ENCODE measurements around the gene OPCML. TPM values are rescaled to one million over a fixed set of nuclear protein-coding genes. Genes with fewer than 3 reads are reported as not detected.

The OPCML gene
- total RNA-seq, 1 experiment from 2014 or later, result 0.94 TPM

- H2BK120ac ChIP-seq (ENCODE audit: low read depth, low read length, poor library complexity, severe bottlenecking), result no peak overlapping the region
- H2AFZ ChIP-seq (ENCODE audit: low read length), result no peak overlapping the region
- Mint-ChIP-seq H3K9me3 (peaks cover 0 to 3% of the 10 kb centered on the region in 2 experiments; a peak in 2 of 5 replicates), H3K27ac (no peak overlapping the region), H3K36me3 (ENCODE audit: insufficient read depth in 1 of 3, low read depth in 3 of 3) (peaks cover 0 to 5% (median 2%) of the 10 kb centered on the region in 3 experiments; a peak in 4 of 7 replicates), H3K4me1 (peaks cover 4 to 5% of the 10 kb centered on the region in 2 experiments; a peak in 3 of 4 replicates), H3K4me3 (no peak overlapping the region), H3K27me3 (ENCODE audit: low read depth) (peaks cover 5% of the 10 kb centered on the region; the same call in 1 of the 2 replicates)
- H3K9me3 ChIP-seq (ENCODE audit: control insufficient read depth, low read depth, low read length), result no peaks in the 10 kb centered on the region
- no peak overlapping the region for H4K8ac ChIP-seq (replicated peaks; ENCODE audit: insufficient read length, low read depth, low read length)
- TF ChIP-seq CTCF (conservative IDR thresholded peaks at IDR 0.05), result no peak
- H2BK20ac ChIP-seq (ENCODE audit: low read depth, low read length, poor library complexity, severe bottlenecking), result no peak overlapping the region
- no peak overlapping the region for H3K14ac ChIP-seq (ENCODE audit: insufficient read depth, low read length)
- no peak overlapping the region for H3K56ac ChIP-seq (ENCODE audit: insufficient read length, low read depth, low read length)
- no CpG with 5 or more reads among the region's 4 CpGs for WGBS (ENCODE audit: extremely low coverage, insufficient read length, low lambda C conversion rate)
- H3K27ac ChIP-seq (ENCODE audit: insufficient read length, low read depth, low read length), result no peak overlapping the region
- H3K4me2 ChIP-seq (ENCODE audit: insufficient read depth, insufficient read length, low read length), result no peak overlapping the region
- no peak for DNase-seq
- no peaks in the 10 kb centered on the region for H3K23me2 ChIP-seq (ENCODE audit: insufficient read length, low read depth, low read length, poor library complexity, severe bottlenecking)
- no peaks in the 10 kb centered on the region for H3K27me3 ChIP-seq (ENCODE audit: insufficient read depth, low read length)
- H2BK15ac ChIP-seq (ENCODE audit: low read depth, low read length), result no peak overlapping the region
- H3K18ac ChIP-seq (ENCODE audit: insufficient read length, low read depth, low read length), result no peak overlapping the region
- H2BK12ac ChIP-seq (ENCODE audit: insufficient read length, low read depth, low read length), result no peak overlapping the region
- H4K91ac ChIP-seq (ENCODE audit: insufficient read length, low read depth, low read length), result no peak overlapping the region
- no peak overlapping the region for H4K5ac ChIP-seq (ENCODE audit: insufficient read length, low read depth, low read length)
- H3K4me1 ChIP-seq (ENCODE audit: insufficient read depth, low read length), result no peaks in the 10 kb centered on the region; the same call in 1 of the 2 replicates
- no peak overlapping the region for H3K23ac ChIP-seq (ENCODE audit: insufficient read length, low read depth, low read length)
- no peak overlapping the region for H3K4ac ChIP-seq (ENCODE audit: low read depth, low read length)
- H4K20me1 ChIP-seq (ENCODE audit: control insufficient read depth, insufficient read depth, insufficient read length), result no peaks in the 10 kb centered on the region
- H2AK5ac ChIP-seq (ENCODE audit: insufficient read length, low read length), result no peak overlapping the region
- H3K79me2 ChIP-seq (ENCODE audit: insufficient read depth, low read length), result no peaks in the 10 kb centered on the region
- no peak overlapping the region for H2BK5ac ChIP-seq (ENCODE audit: insufficient read length, low read length)
- H3T11ph ChIP-seq (ENCODE audit: low read length), result no peak overlapping the region
- no peaks in the 10 kb centered on the region for H3K79me1 ChIP-seq (ENCODE audit: insufficient read depth, low read depth, low read length, poor library complexity, severe bottlenecking)
- no peak overlapping the region for H3K9ac ChIP-seq (ENCODE audit: extremely low read depth, insufficient read length, low read length)
Measured at GRCh38 chr11:133354069-133354468, 178.2 kb downstream of the OPCML start.

Data from H9 (cell line).